Measurements from ENCODE around the gene ZNF451.
A peak's percentile ranks its signal among the peaks of the same experiment; 100 is the strongest.
"Not testable (repeated sequence)": the region's sequence is repeated elsewhere in the genome, so short reads cannot be mapped to it uniquely, and the experiment has no call there.

Gene ZNF451

GRCh38 chr6:57089687-57090457 is at the start of gene ZNF451:
TSS of gene ZNF451 (plus strand) at chr6:57090188. CDS start at chr6:57090254, 66 bp downstream.
- DNase-seq, result peak; percentile 97 to 98

GRCh38 chr6:57044061-57044460 is 45.9 kb upstream of the ZNF451 start:
- not testable (repeated sequence) for DNase-seq

GRCh38 chr6:57044568-57044967 is 45.4 kb upstream of the ZNF451 start:
- no peak for DNase-seq

- peak; percentile 48 to 66 for DNase-seq
Measured at GRCh38 chr6:57046332-57047256, 43.4 kb upstream of the ZNF451 start, which contains the start of gene KIAA1586. TSS of gene KIAA1586 (plus strand) at chr6:57046693. CDS start at chr6:57046756, 63 bp downstream.

GRCh38 chr6:57047257-57047585 is 42.8 kb upstream of the ZNF451 start:
- not testable (repeated sequence) for DNase-seq

- not testable (repeated sequence) for DNase-seq
Measured at GRCh38 chr6:57047859-57048258, 42.1 kb upstream of the ZNF451 start.

GRCh38 chr6:57048577-57048976 is 41.4 kb upstream of the ZNF451 start:
- no peak for DNase-seq

- no peak for DNase-seq
Measured at GRCh38 chr6:57063847-57064246, 26.1 kb upstream of the ZNF451 start.

- no peak for DNase-seq
Measured at GRCh38 chr6:57064809-57065208, 25.2 kb upstream of the ZNF451 start.

GRCh38 chr6:57068061-57068460 is 21.9 kb upstream of the ZNF451 start:
- no peak for DNase-seq

- no peak for DNase-seq
Measured at GRCh38 chr6:57069228-57069627, 20.8 kb upstream of the ZNF451 start.

GRCh38 chr6:57069920-57070331 is 20.1 kb upstream of the ZNF451 start:
- no peak for DNase-seq

GRCh38 chr6:57072108-57072507 is 17.9 kb upstream of the ZNF451 start:
- DNase-seq, result no peak

- no peak for DNase-seq
Measured at GRCh38 chr6:57074383-57074782, 15.6 kb upstream of the ZNF451 start.

- no peak for DNase-seq
Measured at GRCh38 chr6:57075092-57075491, 14.9 kb upstream of the ZNF451 start.

GRCh38 chr6:57078531-57079207 is 11.3 kb upstream of the ZNF451 start:
- no peak for DNase-seq

- no peak for DNase-seq
Measured at GRCh38 chr6:57085471-57085870, 4.5 kb upstream of the ZNF451 start.

GRCh38 chr6:57086843-57087242 is 3.1 kb upstream of the ZNF451 start:
- no peak for DNase-seq

- peak; percentile 32 to 41 for DNase-seq
Measured at GRCh38 chr6:57087916-57088315, 2.1 kb upstream of the ZNF451 start.

GRCh38 chr6:57089265-57089664 is 723 bp upstream of the ZNF451 start:
- no peak for DNase-seq

- DNase-seq, result not testable (repeated sequence)
Measured at GRCh38 chr6:57090458-57091067, 575 bp downstream of the ZNF451 start.

GRCh38 chr6:57091375-57091774 is 1.4 kb downstream of the ZNF451 start:
- DNase-seq, result not testable (repeated sequence)

- no peak for DNase-seq
Measured at GRCh38 chr6:57094689-57095088, 4.7 kb downstream of the ZNF451 start.

Data from AML-193 (cell line).